Measurements from ENCODE around the gene FBXO24. TPM values are rescaled to one million over a fixed set of nuclear protein-coding genes. Genes with fewer than 3 reads are reported as not detected.

FBXO24 gene
- total RNA-seq, 6 experiments from 2014 or later, result 0.25 to 1.0 (median 0.45) TPM

- Histone ChIP-seq H3K36me3 (peaks cover 0 to 75% (median 40%) of the 10 kb centered on the region in 4 donors), H3K27ac (no peak overlapping the region), H3K27me3 (no peaks in the 10 kb centered on the region), H3K9me3 (no peaks in the 10 kb centered on the region), H3K4me3 (no peak overlapping the region), H3K4me1 (peaks cover 0 to 16% (median 9%) of the 10 kb centered on the region in 4 donors)
- TF ChIP-seq POLR2A (IDR thresholded peaks at IDR 0.05), result no peak
- no peak for TF ChIP-seq CTCF (IDR thresholded peaks at IDR 0.05)
- intact Hi-C loops (cut with DNase I), result loop anchor here in 1 of 2 donors (10.0 kb wide), 1 partner anchor 55 kb away; no protein-coding TSS in a partner anchor
- no peak for ATAC-seq
- no peak for DNase-seq
- 87% methylated on average over 4 of the region's 4 CpGs for WGBS (ENCODE audit: insufficient coverage, low coverage, low lambda C conversion rate, missing lambda C conversion rate)
These were observed 43.9 kb downstream of the FBXO24 start for GRCh38 chr7:100630066-100630465.

GRCh38 chr7:100632951-100633717 is 47.0 kb downstream of the FBXO24 start:
- H3K36me3 ChIP-seq, result peaks cover 0 to 73% (median 35%) of the 10 kb centered on the region in 4 donors
- TF ChIP-seq CTCF (IDR thresholded peaks at IDR 0.05) (no peak), POLR2A (IDR thresholded peaks at IDR 0.05) (no peak)
- H3K4me3 ChIP-seq, result peak overlapping the region; percentile 23 to 30 (median 27)
- H3K27ac ChIP-seq, result no peak overlapping the region
- peak in 1 of 3 donors; percentile 42 for DNase-seq
- intact Hi-C loops (cut with DNase I), result loop anchor here in 1 of 2 donors (10.0 kb wide), 1 partner anchor 52 kb away; no protein-coding TSS in a partner anchor
- no peaks in the 10 kb centered on the region for H3K4me1 ChIP-seq
- 42% methylated on average over 19 of the region's 72 CpGs for WGBS (ENCODE audit: insufficient coverage, low coverage, low lambda C conversion rate, missing lambda C conversion rate)
- peak; percentile 24 to 47 (median 42) for ATAC-seq
- H3K9me3 ChIP-seq, result no peaks in the 10 kb centered on the region
- no peaks in the 10 kb centered on the region for H3K27me3 ChIP-seq

- ATAC-seq (no peak), DNase-seq (no peak)
- Histone ChIP-seq H3K4me3 (peak overlapping the region; percentile 59 to 87 (median 66)), H3K27me3 (no peaks in the 10 kb centered on the region), H3K36me3 (peaks cover 0 to 18% (median 6%) of the 10 kb centered on the region in 4 donors), H3K9me3 (no peaks in the 10 kb centered on the region), H3K27ac (peak overlapping the region; percentile 68 to 92 (median 83)), H3K4me1 (peaks cover 0 to 13% (median 3%) of the 10 kb centered on the region in 4 donors)
- WGBS (ENCODE audit: insufficient coverage, low coverage, low lambda C conversion rate, missing lambda C conversion rate), result 37% methylated on average over 12 of the region's 17 CpGs
- TF ChIP-seq POLR2A (IDR thresholded peaks at IDR 0.05), result no peak
- no peak for TF ChIP-seq CTCF (IDR thresholded peaks at IDR 0.05)
- intact Hi-C loops (cut with DNase I), result loop anchor here in 1 of 2 donors (10.0 kb wide), 1 partner anchor 45 kb away; no protein-coding TSS in a partner anchor
These were observed 53.9 kb downstream of the FBXO24 start for GRCh38 chr7:100639995-100640516.

GRCh38 chr7:100640517-100641440 is 54.7 kb downstream of the FBXO24 start:
- intact Hi-C loops (cut with DNase I), result no loop called here
- H3K4me1 ChIP-seq, result peaks cover 0 to 13% (median 3%) of the 10 kb centered on the region in 4 donors
- peak in 2 of 3 donors; percentile 60 to 68 for DNase-seq
- peak overlapping the region; percentile 68 to 92 (median 83) for H3K27ac ChIP-seq
- TF ChIP-seq POLR2A (IDR thresholded peaks at IDR 0.05), result no peak
- TF ChIP-seq CTCF (IDR thresholded peaks at IDR 0.05), result no peak
- no peaks in the 10 kb centered on the region for H3K9me3 ChIP-seq
- peak; percentile 21 to 53 (median 40) for ATAC-seq
- peak overlapping the region; percentile 59 to 87 (median 66) for H3K4me3 ChIP-seq
- H3K27me3 ChIP-seq, result no peaks in the 10 kb centered on the region
- H3K36me3 ChIP-seq, result peaks cover 0 to 16% (median 1%) of the 10 kb centered on the region in 4 donors
- WGBS (ENCODE audit: insufficient coverage, low coverage, low lambda C conversion rate, missing lambda C conversion rate), result 14% methylated on average over 15 of the region's 24 CpGs

Measured in right lobe of liver (tissue), 6 donors.